ENCODE data around the gene CARD8. TPM values are rescaled to one million over a fixed set of nuclear protein-coding genes. Genes with fewer than 3 reads are reported as not detected.

Gene CARD8
- total RNA-seq, 1 experiment from 2014 or later, result 8.7 TPM

GRCh38 chr19:48175578-48175977 is 80.1 kb downstream of the CARD8 start:
- H3K4me1 ChIP-seq (ENCODE audit: insufficient read depth, low read length), result peaks cover 6% of the 10 kb centered on the region; the same call in 1 of the 2 replicates
- no peaks in the 10 kb centered on the region for H4K20me1 ChIP-seq (ENCODE audit: low read length)
- H3K9me2 ChIP-seq (replicated peaks; ENCODE audit: low read length), result no peaks in the 10 kb centered on the region
- ATAC-seq (no peak), DNase-seq (no peak)
- no peaks in the 10 kb centered on the region for H3K27me3 ChIP-seq (ENCODE audit: low read length)
- H3K9ac ChIP-seq (ENCODE audit: low read length), result no peak overlapping the region
- no peak overlapping the region for H3K27ac ChIP-seq (ENCODE audit: low read length)
- intact Hi-C loops (cut with micrococcal nuclease), result no loop called here
- no peaks in the 10 kb centered on the region for H3K36me3 ChIP-seq (ENCODE audit: low read depth, low read length)
- no peak overlapping the region for H3K4me3 ChIP-seq (ENCODE audit: low read length)
- BruUV-seq (replicated peaks), result no TSS peak
- no peak overlapping the region for H2AFZ ChIP-seq (ENCODE audit: low read length)
- H3K79me2 ChIP-seq (ENCODE audit: low read length), result peaks cover 11% of the 10 kb centered on the region
- H3K9me3 ChIP-seq (ENCODE audit: low read length), result no peaks in the 10 kb centered on the region
- no peak for TF ChIP-seq CTCF (conservative IDR thresholded peaks at IDR 0.05; ENCODE audit: low read depth, low read length)
- no peak for TF ChIP-seq EZH2 (IDR thresholded peaks at IDR 0.05; ENCODE audit: low read length, unreplicated experiment)
- TF ChIP-seq EZH2phosphoT487 (IDR thresholded peaks at IDR 0.05; ENCODE audit: borderline replicate concordance, low read length), result no peak
- ChIA-PET POLR2A (ENCODE audit: unreplicated experiment) (no interaction called here), CTCF (no interaction called here)
- no peaks in the 10 kb centered on the region for H3F3A ChIP-seq (ENCODE audit: low read length, unreplicated experiment)
- no peak overlapping the region for H3K4me2 ChIP-seq (ENCODE audit: low read length)

DNA sequence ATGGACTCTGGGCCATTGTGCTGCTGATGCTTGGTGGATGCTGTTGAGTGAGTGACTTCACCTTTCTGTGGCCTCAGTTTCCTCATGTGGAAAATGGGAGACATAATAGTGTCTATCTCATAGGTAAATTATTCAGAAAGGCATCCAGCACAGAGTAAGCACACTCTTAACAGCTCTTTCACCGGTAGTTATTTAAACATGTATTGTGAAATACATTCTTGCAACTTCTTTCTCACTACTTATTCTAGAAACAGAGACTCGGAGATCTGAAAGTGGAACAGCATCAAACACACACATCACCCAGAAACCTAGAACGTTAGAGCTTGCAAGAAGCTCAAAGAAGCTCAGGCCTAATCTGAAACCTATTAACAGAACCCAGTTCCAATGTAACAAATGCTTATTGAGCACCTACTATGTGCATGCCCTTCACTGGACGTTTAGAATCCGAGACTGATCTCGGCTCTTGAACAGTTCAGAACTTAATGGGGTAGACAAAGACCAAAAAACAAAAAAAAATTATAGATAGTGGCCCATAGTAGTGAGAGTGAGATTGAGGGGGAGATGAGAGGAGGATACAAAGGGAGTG is 81.2 kb downstream of the CARD8 start:
- no peaks in the 10 kb centered on the region for H3K9me2 ChIP-seq (replicated peaks; ENCODE audit: low read length)
- no peak for ATAC-seq
- H3K9me3 ChIP-seq (ENCODE audit: low read length), result no peaks in the 10 kb centered on the region
- BruUV-seq (replicated peaks), result no TSS peak
- no peak overlapping the region for H3K4me2 ChIP-seq (ENCODE audit: low read length)
- H4K20me1 ChIP-seq (ENCODE audit: low read length), result no peaks in the 10 kb centered on the region
- H3K9ac ChIP-seq (ENCODE audit: low read length), result no peak overlapping the region
- H3F3A ChIP-seq (ENCODE audit: low read length, unreplicated experiment), result no peaks in the 10 kb centered on the region
- intact Hi-C loops (cut with micrococcal nuclease), result no loop called here
- no peak overlapping the region for H2AFZ ChIP-seq (ENCODE audit: low read length)
- DNase-seq, result no peak
- POLR2A ChIA-PET (ENCODE audit: unreplicated experiment), result no interaction called here
- no peak overlapping the region for H3K27ac ChIP-seq (ENCODE audit: low read length)
- peaks cover 11% of the 10 kb centered on the region for H3K79me2 ChIP-seq (ENCODE audit: low read length)
- CTCF ChIA-PET, result no interaction called here
- H3K36me3 ChIP-seq (ENCODE audit: low read depth, low read length), result no peaks in the 10 kb centered on the region
- H3K4me1 ChIP-seq (ENCODE audit: insufficient read depth, low read length), result peaks cover 6% of the 10 kb centered on the region; the same call in 1 of the 2 replicates
- no peak for TF ChIP-seq EZH2phosphoT487 (IDR thresholded peaks at IDR 0.05; ENCODE audit: borderline replicate concordance, low read length)
- no peak for TF ChIP-seq CTCF (conservative IDR thresholded peaks at IDR 0.05; ENCODE audit: low read depth, low read length)
- no peak for TF ChIP-seq EZH2 (IDR thresholded peaks at IDR 0.05; ENCODE audit: low read length, unreplicated experiment)
- no peak overlapping the region for H3K4me3 ChIP-seq (ENCODE audit: low read length)
- no peaks in the 10 kb centered on the region for H3K27me3 ChIP-seq (ENCODE audit: low read length)

- ChIA-PET CTCF (no interaction called here), POLR2A (ENCODE audit: unreplicated experiment) (no interaction called here)
- Histone ChIP-seq H3K9ac (ENCODE audit: low read length) (no peak overlapping the region), H3K4me1 (ENCODE audit: insufficient read depth, low read length) (peaks cover 10% of the 10 kb centered on the region; the same call in 1 of the 2 replicates), H3K27me3 (ENCODE audit: low read length) (no peaks in the 10 kb centered on the region), H3K9me3 (ENCODE audit: low read length) (no peaks in the 10 kb centered on the region), H3K27ac (ENCODE audit: low read length) (no peak overlapping the region), H3K4me3 (ENCODE audit: low read length) (peak overlapping the region; percentile 99; the same call in 1 of the 2 replicates), H3K79me2 (ENCODE audit: low read length) (peaks cover 35% of the 10 kb centered on the region), H4K20me1 (ENCODE audit: low read length) (peaks cover 12% of the 10 kb centered on the region; the same call in 1 of the 2 replicates), H3K36me3 (ENCODE audit: low read depth, low read length) (no peaks in the 10 kb centered on the region), H3K9me2 (replicated peaks; ENCODE audit: low read length) (no peaks in the 10 kb centered on the region), H2AFZ (ENCODE audit: low read length) (no peak overlapping the region), H3F3A (ENCODE audit: low read length, unreplicated experiment) (no peaks in the 10 kb centered on the region), H3K4me2 (ENCODE audit: low read length) (peak overlapping the region; percentile 93)
- TF ChIP-seq EZH2phosphoT487 (IDR thresholded peaks at IDR 0.05; ENCODE audit: borderline replicate concordance, low read length) (no peak), EZH2 (IDR thresholded peaks at IDR 0.05; ENCODE audit: low read length, unreplicated experiment) (no peak)
- DNase-seq (no peak), ATAC-seq (no peak)
- BruUV-seq (replicated peaks), result no TSS peak
- intact Hi-C loops (cut with micrococcal nuclease), result no loop called here
Measured at GRCh38 chr19:48171710-48172109, 84.0 kb downstream of the CARD8 start.
